ENCODE data around the gene ADAMTS2.

Gene ADAMTS2

DNA sequence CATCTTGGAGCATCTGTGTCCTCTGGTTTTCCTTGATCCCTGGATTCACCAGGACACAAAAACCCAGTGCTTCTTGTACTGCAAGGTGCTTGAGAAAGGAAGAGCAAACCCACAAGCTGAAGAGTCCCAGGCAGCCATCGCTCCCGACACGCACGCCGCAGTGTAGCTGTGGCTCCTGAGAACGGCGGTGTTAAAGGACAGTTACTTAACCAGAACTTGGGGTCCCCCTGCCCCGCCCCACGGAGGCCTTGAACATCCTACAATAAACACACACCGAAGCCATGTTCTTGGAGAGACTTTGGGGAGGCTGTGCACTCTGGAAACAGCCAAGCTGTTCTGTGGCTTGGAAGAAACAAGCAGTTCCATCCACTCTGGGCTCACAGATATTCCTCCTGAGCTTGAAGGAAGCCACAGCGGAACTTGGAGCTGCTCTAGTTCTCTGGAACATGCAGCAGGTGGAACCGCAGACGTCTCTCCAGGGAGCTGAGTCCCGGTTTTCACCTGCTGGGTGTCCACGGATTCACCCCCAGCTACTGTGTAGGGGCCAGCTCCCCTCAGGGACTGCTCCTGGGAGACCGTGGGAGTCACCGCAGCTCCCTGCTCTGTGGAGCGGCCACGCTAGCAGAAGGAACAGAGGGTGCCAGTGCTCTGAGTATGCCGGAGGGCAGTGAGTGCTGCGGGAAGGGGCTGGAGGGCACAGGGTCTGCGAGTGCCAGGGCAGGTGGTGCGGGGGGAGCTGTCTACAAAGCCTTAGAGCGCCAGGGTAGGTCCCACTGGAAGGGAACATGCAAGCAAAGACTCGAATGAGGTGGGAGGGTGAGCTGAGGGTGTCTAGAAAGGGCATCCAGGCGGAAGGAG, 107.3 kb downstream of the ADAMTS2 start:
- TF ChIP-seq, protein P1, sequence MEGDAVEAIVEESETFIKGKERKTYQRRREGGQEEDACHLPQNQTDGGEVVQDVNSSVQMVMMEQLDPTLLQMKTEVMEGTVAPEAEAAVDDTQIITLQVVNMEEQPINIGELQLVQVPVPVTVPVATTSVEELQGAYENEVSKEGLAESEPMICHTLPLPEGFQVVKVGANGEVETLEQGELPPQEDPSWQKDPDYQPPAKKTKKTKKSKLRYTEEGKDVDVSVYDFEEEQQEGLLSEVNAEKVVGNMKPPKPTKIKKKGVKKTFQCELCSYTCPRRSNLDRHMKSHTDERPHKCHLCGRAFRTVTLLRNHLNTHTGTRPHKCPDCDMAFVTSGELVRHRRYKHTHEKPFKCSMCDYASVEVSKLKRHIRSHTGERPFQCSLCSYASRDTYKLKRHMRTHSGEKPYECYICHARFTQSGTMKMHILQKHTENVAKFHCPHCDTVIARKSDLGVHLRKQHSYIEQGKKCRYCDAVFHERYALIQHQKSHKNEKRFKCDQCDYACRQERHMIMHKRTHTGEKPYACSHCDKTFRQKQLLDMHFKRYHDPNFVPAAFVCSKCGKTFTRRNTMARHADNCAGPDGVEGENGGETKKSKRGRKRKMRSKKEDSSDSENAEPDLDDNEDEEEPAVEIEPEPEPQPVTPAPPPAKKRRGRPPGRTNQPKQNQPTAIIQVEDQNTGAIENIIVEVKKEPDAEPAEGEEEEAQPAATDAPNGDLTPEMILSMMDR (IDR thresholded peaks at IDR 0.05; ENCODE audit: low read depth, low read length): no peak
- no peak for DNase-seq (ENCODE audit: extremely low read depth, low read depth)

DNA sequence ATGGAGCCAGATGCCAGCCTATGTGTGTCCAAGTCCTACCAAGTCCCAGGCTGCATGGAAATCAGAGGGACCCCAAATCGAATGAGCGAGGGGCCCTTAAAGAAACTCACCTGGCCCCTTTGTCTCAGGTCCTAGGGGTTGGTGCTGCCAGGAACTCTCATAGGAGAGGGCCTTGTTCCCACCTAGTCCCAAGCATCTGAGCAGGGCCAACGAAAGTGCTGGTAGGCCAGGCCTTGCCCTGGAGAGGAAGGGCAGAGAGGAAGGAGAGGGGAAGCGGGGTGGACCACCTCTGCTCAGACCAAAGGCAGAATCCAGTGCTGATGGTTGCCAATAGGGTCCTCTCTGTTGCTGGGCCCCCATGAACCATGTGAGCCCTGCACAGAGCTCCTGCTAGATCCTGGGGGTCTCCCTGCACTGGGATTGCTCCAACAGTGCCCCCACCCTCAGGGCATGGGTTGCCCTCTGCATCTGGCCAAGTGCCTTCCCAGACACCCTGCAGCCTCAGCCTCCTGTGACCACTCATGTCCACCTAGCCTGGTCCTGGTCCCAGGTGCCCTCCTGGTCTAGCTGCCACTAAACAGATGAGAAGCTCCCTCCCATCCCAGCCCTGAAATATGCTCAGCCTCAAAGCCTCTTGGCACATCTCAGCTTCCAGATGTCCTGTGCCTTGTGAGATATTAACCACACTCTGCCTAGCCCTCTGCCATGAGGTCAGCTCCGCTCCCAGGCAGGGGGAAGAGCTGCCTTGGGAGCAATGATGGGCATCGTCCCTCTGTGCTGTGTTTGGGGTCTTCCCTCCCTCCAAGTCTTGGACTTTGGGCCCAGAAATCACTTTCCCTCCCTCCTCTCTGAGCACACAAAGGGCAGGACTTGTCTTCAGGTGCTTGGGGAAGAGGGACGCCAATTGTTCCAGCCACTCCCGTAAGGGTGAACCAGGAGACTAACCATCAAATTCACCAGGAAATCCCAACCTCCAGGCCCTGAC, 109.6 kb downstream of the ADAMTS2 start:
- TF ChIP-seq, protein P1 (IDR thresholded peaks at IDR 0.05; ENCODE audit: low read depth, low read length): no peak
- no peak for DNase-seq (ENCODE audit: extremely low read depth, low read depth)

DNA sequence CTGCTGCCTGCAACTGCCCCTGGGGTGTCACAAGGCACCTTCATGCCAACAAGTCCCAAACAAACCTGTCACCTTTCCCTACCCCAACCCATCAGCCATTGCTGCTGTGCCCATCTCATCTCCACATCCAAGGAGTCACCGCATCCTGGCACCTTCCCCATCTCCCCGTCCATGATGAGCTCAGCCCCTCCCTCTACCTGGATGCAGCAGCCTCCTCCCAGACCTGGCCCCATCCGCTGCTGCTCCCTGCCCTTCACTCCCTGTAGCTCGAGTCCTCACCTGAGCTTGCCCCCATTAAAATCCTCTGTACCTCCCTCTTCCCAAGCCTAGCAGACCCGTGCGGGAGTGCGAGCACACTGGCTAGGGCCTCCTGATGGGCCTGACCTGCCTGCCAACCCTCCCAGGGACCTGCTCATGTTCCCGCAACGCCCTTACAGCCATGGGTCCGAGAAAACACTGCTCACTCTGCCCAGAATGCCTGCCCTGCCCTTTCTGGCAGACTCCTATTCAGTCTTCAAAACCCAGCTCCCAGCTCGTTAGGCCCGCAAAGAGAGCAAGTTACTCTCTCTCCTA, 110.6 kb downstream of the ADAMTS2 start:
- TF ChIP-seq, protein P1 (IDR thresholded peaks at IDR 0.05; ENCODE audit: low read depth, low read length): no peak
- no peak for DNase-seq (ENCODE audit: extremely low read depth, low read depth)

DNA sequence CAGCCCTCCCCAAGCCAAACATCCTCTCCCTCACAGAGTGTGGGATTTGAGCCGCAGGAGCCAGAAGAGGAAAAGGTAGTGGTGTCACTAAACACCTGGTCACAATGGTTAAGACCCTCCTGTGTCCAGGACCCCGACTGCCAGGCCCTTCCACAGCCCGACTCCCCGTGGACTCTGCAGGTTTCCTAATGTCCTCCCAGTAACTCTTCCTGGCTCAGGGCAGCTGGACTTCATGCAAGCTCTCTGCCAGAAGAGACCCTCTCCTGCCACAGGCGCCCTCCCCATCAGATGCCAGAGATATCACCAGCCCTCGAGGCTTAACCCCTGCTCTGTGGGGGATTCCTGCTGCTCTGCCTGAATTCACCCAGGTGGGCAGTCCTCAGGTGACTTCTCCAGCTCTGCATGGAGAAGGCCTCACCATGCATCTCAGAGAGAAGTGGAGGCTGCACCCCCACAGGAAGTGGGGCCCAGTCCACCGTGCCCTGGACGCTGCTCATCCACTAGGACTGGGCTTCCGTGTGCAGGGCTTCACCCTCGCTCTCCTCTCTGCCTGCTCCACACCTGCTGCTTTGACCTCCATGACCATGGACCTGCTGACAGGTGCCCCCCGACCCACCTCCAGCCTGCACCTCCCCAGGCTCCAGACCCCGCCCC, 111.2 kb downstream of the ADAMTS2 start:
- DNase-seq (ENCODE audit: extremely low read depth, low read depth): no peak
- TF ChIP-seq, protein P1 (IDR thresholded peaks at IDR 0.05; ENCODE audit: low read depth, low read length): no peak

DNA sequence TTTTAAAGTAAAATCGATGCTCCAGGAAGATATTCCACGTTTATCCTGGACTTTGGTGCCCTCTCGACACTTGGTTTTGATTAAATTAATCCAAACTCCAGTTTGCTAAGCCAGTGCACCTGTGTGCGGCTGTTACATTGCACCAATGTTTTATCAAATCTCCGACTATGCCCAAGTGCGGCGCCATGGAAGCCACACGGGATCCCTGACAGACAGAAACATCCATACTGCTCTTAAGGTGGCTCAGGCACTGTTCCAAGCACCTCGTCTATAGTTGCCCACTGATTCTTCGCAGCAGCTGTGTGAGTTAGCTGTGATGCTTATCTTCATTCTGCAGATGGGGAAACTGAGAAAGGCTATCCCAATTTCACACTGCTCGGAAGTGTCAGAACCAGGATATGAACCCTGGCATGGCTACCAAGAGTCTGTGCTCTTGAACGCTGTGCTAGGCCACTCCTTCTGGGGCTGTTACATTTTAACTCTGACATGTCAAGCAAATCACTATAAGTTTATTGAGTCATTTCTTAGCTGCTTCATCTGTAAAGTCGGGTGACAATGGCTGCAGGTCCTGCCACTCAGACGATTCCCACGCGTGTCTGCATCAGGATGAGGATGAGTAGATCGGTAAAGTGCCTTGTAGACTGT, 113.0 kb downstream of the ADAMTS2 start:
- DNase-seq (ENCODE audit: extremely low read depth, low read depth): no peak
- TF ChIP-seq, protein P1 (IDR thresholded peaks at IDR 0.05; ENCODE audit: low read depth, low read length): no peak

DNA sequence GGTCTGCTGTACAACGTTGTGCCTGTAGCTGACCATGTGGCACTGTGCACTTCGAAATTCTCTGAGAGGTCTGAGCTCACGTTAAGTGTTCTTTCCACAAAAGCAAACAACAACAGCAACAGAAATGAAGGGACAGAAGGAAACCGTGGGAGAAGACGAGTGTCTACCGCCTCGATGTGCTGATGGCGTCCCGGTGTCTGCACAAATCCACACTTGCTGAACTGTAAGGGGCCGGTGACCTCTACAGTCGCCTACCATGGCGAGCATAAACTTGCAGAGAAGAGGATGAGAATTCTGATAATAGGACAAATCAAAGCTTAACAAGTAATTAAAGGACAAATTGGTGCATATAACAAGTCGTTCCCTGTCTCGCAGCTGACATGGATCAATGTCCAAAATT, 114.0 kb downstream of the ADAMTS2 start:
- no peak for DNase-seq (ENCODE audit: extremely low read depth, low read depth)
- TF ChIP-seq, protein P1 (IDR thresholded peaks at IDR 0.05; ENCODE audit: low read depth, low read length): no peak
